Common myeloid progenitor, CD34-positive (primary cell): ENCODE measurements around the gene ATXN10.
"Not testable (repeated sequence)": the region's sequence is repeated elsewhere in the genome, so short reads cannot be mapped to it uniquely, and the experiment has no call there.

ENCODE experiments used
- CTCF ChIA-PET: fragments of 350-600 bp; sonication (Branson Sonifier 250); formaldehyde crosslinking; loops from one replicate; lab custom pipeline; 2021; ENCODE audit warnings: antibody characterized with exemption; lab: Charles Lee
- POLR2A ChIA-PET: fragments of 350-600 bp; sonication (Branson Sonifier 250); formaldehyde crosslinking; loops from one replicate; lab custom pipeline; 2021; ENCODE audit warnings: antibody characterized with exemption; lab: Charles Lee
- DNase-seq, 3 donors: peaks; one replicate each; pipeline versions ENCODE4 v3.0.0 to v3.0.0-alpha.2; 2013
- H3K27ac ChIP-seq, 2 experiments: 1 replicate in 1 of 2; 2 replicates in 1 of 2; pipeline ENCODE4 v1.7.0; 2013; ENCODE audit warnings: inconsistent platforms in 2 of 2, low read length in 2 of 2, mild to moderate bottlenecking in 2 of 2, low read depth in 1 of 2, moderate library complexity in 1 of 2; ENCODE audit not compliant: severe bottlenecking in 2 of 2, insufficient read depth in 1 of 2, poor library complexity in 1 of 2
- H3K27me3 ChIP-seq, 5 experiments: replicated peaks in 2 of 5; 1 replicate in 3 of 5; 2 replicates in 2 of 5; pipeline versions ENCODE4 v1.6.1 to v1.7.0; 2013; ENCODE audit warnings: low read length in 4 of 5, mild to moderate bottlenecking in 2 of 5, moderate library complexity in 2 of 5, inconsistent platforms in 1 of 5; ENCODE audit not compliant: insufficient read depth in 5 of 5, control insufficient read depth in 4 of 5
- H3K36me3 ChIP-seq, 4 experiments: 1 replicate in 2 of 4; 2 replicates in 2 of 4; pipeline versions ENCODE4 v1.6.1 to v1.7.0; 2013; ENCODE audit warnings: low read length in 3 of 4, control low read depth in 1 of 4, mild to moderate bottlenecking in 1 of 4; ENCODE audit not compliant: control insufficient read depth in 4 of 4, insufficient read depth in 4 of 4
- H3K4me1 ChIP-seq, 4 experiments: 1 replicate in 3 of 4; 2 replicates in 1 of 4; pipeline versions ENCODE4 v1.6.1 to v1.7.1; 2013; ENCODE audit warnings: low read length in 3 of 4, mild to moderate bottlenecking in 3 of 4, control low read depth in 1 of 4, inconsistent platforms in 1 of 4, moderate library complexity in 1 of 4; ENCODE audit not compliant: control insufficient read depth in 4 of 4, insufficient read depth in 4 of 4; ENCODE audit errors: control extremely low read depth in 1 of 4
- H3K4me3 ChIP-seq, 7 experiments: 1 replicate in 4 of 7; 2 replicates in 3 of 7; pipeline versions ENCODE4 v1.5.1 to v1.7.0; 2013; ENCODE audit warnings: mild to moderate bottlenecking in 7 of 7, low read length in 6 of 7, moderate library complexity in 6 of 7, inconsistent platforms in 2 of 7, low read depth in 2 of 7, control low read depth in 1 of 7; ENCODE audit not compliant: insufficient read depth in 4 of 7, control insufficient read depth in 1 of 7; ENCODE audit errors: extremely low read depth in 1 of 7
- H3K9me3 ChIP-seq, 5 experiments: 1 replicate in 4 of 5; 2 replicates in 1 of 5; pipeline versions ENCODE4 v1.6.1 to v1.7.1; 2013; ENCODE audit warnings: low read length in 4 of 5, mild to moderate bottlenecking in 2 of 5, inconsistent platforms in 1 of 5, low read depth in 1 of 5, moderate library complexity in 1 of 5; ENCODE audit not compliant: control insufficient read depth in 4 of 5, insufficient read depth in 2 of 5; ENCODE audit errors: control extremely low read depth in 1 of 5
- WGBS: methylation state at CpG from one replicate; pipeline ENCODE4 v1.1.5; 2013; ENCODE audit not compliant: insufficient coverage; 5-methylcytosine and 5-hydroxymethylcytosine counted together

ATXN10 gene

GRCh38 chr22:45793892-45794291 is 122.3 kb downstream of the ATXN10 start:
- Histone ChIP-seq H3K36me3 (peaks cover 7 to 65% (median 23%) of the 10 kb centered on the region in 4 experiments), H3K4me1 (no peaks in the 10 kb centered on the region), H3K27me3 (no peaks in the 10 kb centered on the region), H3K9me3 (peaks cover 7 to 55% (median 25%) of the 10 kb centered on the region in 5 experiments), H3K27ac (no peak overlapping the region), H3K4me3 (no peak overlapping the region)
- WGBS = 100% methylated on average over 2 of the region's 2 CpGs
- ChIA-PET POLR2A (no interaction called here), CTCF (interaction anchor here (1.4 kb wide), 1 partner anchor 16 kb away, joined by 3 read pairs; no protein-coding TSS in a partner anchor)
- DNase-seq = peak in 2 of 3 donors; percentile 15 to 32

- POLR2A ChIA-PET, H3K27me3 ChIP-seq, H3K4me3 ChIP-seq, H3K4me1 ChIP-seq, H3K27ac ChIP-seq, CTCF ChIA-PET: not testable (repeated sequence)
- Histone ChIP-seq H3K36me3 (peaks cover 7 to 64% (median 20%) of the 10 kb centered on the region in 4 experiments), H3K9me3 (peaks cover 7 to 57% (median 25%) of the 10 kb centered on the region in 5 experiments)
- 99% methylated on average over 9 of the region's 9 CpGs for WGBS
- peak; percentile 7 to 32 (median 28) for DNase-seq
Measured at GRCh38 chr22:45796009-45796408, 124.4 kb downstream of the ATXN10 start.

GRCh38 chr22:45799291-45799690 is 127.7 kb downstream of the ATXN10 start:
- H3K27ac ChIP-seq = no peak overlapping the region
- peaks cover 0 to 45% (median 15%) of the 10 kb centered on the region in 5 experiments for H3K9me3 ChIP-seq
- no peaks in the 10 kb centered on the region for H3K27me3 ChIP-seq
- peaks cover 4 to 55% (median 17%) of the 10 kb centered on the region in 4 experiments for H3K36me3 ChIP-seq
- H3K4me1 ChIP-seq = no peaks in the 10 kb centered on the region
- DNase-seq = no peak
- POLR2A ChIA-PET = no interaction called here
- 100% methylated on average over 1 of the region's 2 CpGs for WGBS
- CTCF ChIA-PET = interaction anchor here (0.8 kb wide), 1 partner anchor 69 kb away, joined by 3 read pairs; no protein-coding TSS in a partner anchor
- no peak overlapping the region for H3K4me3 ChIP-seq

- Histone ChIP-seq H3K27me3 (no peaks in the 10 kb centered on the region), H3K36me3 (peaks cover 8 to 38% (median 16%) of the 10 kb centered on the region in 4 experiments), H3K4me1 (no peaks in the 10 kb centered on the region), H3K9me3 (peaks cover 0 to 21% (median 3%) of the 10 kb centered on the region in 5 experiments), H3K27ac (no peak overlapping the region), H3K4me3 (no peak overlapping the region)
- POLR2A ChIA-PET = no interaction called here
- CTCF ChIA-PET = interaction anchor here (0.8 kb wide), 1 partner anchor 62 kb away, joined by 3 read pairs; no protein-coding TSS in a partner anchor
- DNase-seq = no peak
- 96% methylated on average over 3 of the region's 4 CpGs for WGBS
Measured at GRCh38 chr22:45802054-45802453, 130.4 kb downstream of the ATXN10 start.

GRCh38 chr22:45804319-45804985 is 132.8 kb downstream of the ATXN10 start:
- Histone ChIP-seq H3K27me3 (no peaks in the 10 kb centered on the region), H3K36me3 (peaks cover 12 to 35% (median 27%) of the 10 kb centered on the region in 4 experiments), H3K4me3 (no peak overlapping the region), H3K9me3 (no peaks in the 10 kb centered on the region), H3K27ac (no peak overlapping the region), H3K4me1 (no peaks in the 10 kb centered on the region)
- DNase-seq = no peak
- CTCF ChIA-PET = no interaction called here
- POLR2A ChIA-PET = no interaction called here
- whole genome bisulfite sequencing = 100% methylated on average over 2 of the region's 6 CpGs

- 92% methylated on average over 2 of the region's 3 CpGs for WGBS
- CTCF ChIA-PET = no interaction called here
- DNase-seq = peak in 2 of 3 donors; percentile 13 to 21
- Histone ChIP-seq H3K9me3 (no peaks in the 10 kb centered on the region), H3K27ac (no peak overlapping the region), H3K4me3 (no peak overlapping the region), H3K27me3 (no peaks in the 10 kb centered on the region), H3K36me3 (peaks cover 13 to 36% (median 28%) of the 10 kb centered on the region in 4 experiments), H3K4me1 (no peaks in the 10 kb centered on the region)
- POLR2A ChIA-PET = no interaction called here
Measured at GRCh38 chr22:45804986-45805325, 133.3 kb downstream of the ATXN10 start.

GRCh38 chr22:45805413-45805812 is 133.8 kb downstream of the ATXN10 start:
- Histone ChIP-seq H3K36me3 (peaks cover 13 to 36% (median 27%) of the 10 kb centered on the region in 4 experiments), H3K27me3 (no peaks in the 10 kb centered on the region), H3K27ac (no peak overlapping the region), H3K4me3 (no peak overlapping the region), H3K9me3 (no peaks in the 10 kb centered on the region), H3K4me1 (no peaks in the 10 kb centered on the region)
- WGBS = 97% methylated on average over 6 of the region's 6 CpGs
- DNase-seq = no peak
- CTCF ChIA-PET = no interaction called here
- POLR2A ChIA-PET = no interaction called here
